Endothelial cell of umbilical vein (primary cell): ENCODE data around the gene ERICH3. TPM values are rescaled to one million over a fixed set of nuclear protein-coding genes. Genes with fewer than 3 reads are reported as not detected.

ENCODE experiments used
- BruUV-seq: library from RNA; stranded (reverse); fragments of 400-500 nt; replicated peaks from 2 replicates; lab custom pipeline; 2021; lab: Mats Ljungman, UMichigan
- CTCF ChIA-PET: fragments of 300-600, 350-600 bp; sonication (Branson Sonifier 250); formaldehyde crosslinking; loops from one replicate; lab custom pipeline; 2021; ENCODE audit warnings: antibody characterized with exemption, inconsistent platforms; lab: Charles Lee
- POLR2A ChIA-PET: fragments of 300-600, 350-600 bp; sonication (Branson Sonifier 250); formaldehyde crosslinking; loops from one replicate; lab custom pipeline; 2021; ENCODE audit warnings: antibody characterized with exemption, inconsistent platforms; lab: Charles Lee
- DNase-seq: peaks from one replicate; pipeline ENCODE4 v3.0.0-alpha.2; 2011; ENCODE audit warnings: low read depth, low spot score
- FAIRE-seq: peaks from 2 replicates; lab custom pipeline; 2011; peaks lifted over from hg19 to GRCh38; lab: Jason Lieb, UNC
- H2AFZ ChIP-seq: 2 replicates; pipeline ENCODE4 v1.6.0; 2012; ENCODE audit warnings: low read depth, low read length, control low read depth, inconsistent platforms
- H3K27ac ChIP-seq: 2 replicates; pipeline ENCODE4 v1.5.1; 2011; ENCODE audit warnings: low read depth, mild to moderate bottlenecking, control low read depth, low read length, moderate library complexity; ENCODE audit not compliant: insufficient read depth
- H3K27me3 ChIP-seq, 2 experiments: 2 replicates each; pipeline versions ENCODE4 v1.6.0 to v1.6.1; 2011; ENCODE audit warnings: low read length in 2 of 2, mixed read lengths in 1 of 2; ENCODE audit not compliant: control insufficient read depth in 2 of 2, insufficient read depth in 2 of 2
- H3K36me3 ChIP-seq, 2 experiments: 2 replicates in 1 of 2; 3 replicates in 1 of 2; pipeline ENCODE4 v1.5.1; 2011; ENCODE audit warnings: low read length in 2 of 2, mild to moderate bottlenecking in 1 of 2, moderate library complexity in 1 of 2; ENCODE audit not compliant: control insufficient read depth in 2 of 2, insufficient read depth in 2 of 2; ENCODE audit errors: extremely low read depth in 1 of 2
- H3K4me1 ChIP-seq: 3 replicates; pipeline ENCODE4 v1.5.1; 2011; ENCODE audit warnings: mild to moderate bottlenecking, low read length; ENCODE audit not compliant: control insufficient read depth, insufficient read depth; ENCODE audit errors: extremely low read depth
- H3K4me2 ChIP-seq: 2 replicates; pipeline ENCODE4 v1.6.1; 2011; ENCODE audit warnings: low read length, control low read depth, mixed read lengths; ENCODE audit not compliant: insufficient read depth
- H3K4me3 ChIP-seq, 3 experiments: fragments of 200-600 bp in 1 of 3; sonication (generic), shearing (Covaris generic) in 1 of 3; replicated peaks in 1 of 3; 2 replicates each; pipeline ENCODE4 v1.5.1; 2011 to 2016; ENCODE audit warnings: control low read depth in 3 of 3, low read length in 3 of 3, mild to moderate bottlenecking in 2 of 3, inconsistent platforms in 1 of 3, low read depth in 1 of 3, moderate library complexity in 1 of 3; ENCODE audit not compliant: insufficient read depth in 1 of 3
- H3K79me2 ChIP-seq: 2 replicates; pipeline ENCODE4 v1.6.0; 2012; ENCODE audit warnings: low read length, inconsistent platforms; ENCODE audit not compliant: control insufficient read depth, insufficient read depth
- H3K9ac ChIP-seq: replicated peaks from 2 replicates; pipeline ENCODE3; 2011; ENCODE audit warnings: low read length, control low read depth; ENCODE audit not compliant: insufficient read depth; ENCODE audit errors: extremely low read depth
- H3K9me1 ChIP-seq: replicated peaks from 3 replicates; pipeline ENCODE4 v1.6.0; 2011; ENCODE audit warnings: mild to moderate bottlenecking, low read length; ENCODE audit not compliant: control insufficient read depth, insufficient read depth; ENCODE audit errors: extremely low read depth
- H3K9me3 ChIP-seq: replicated peaks from 2 replicates; pipeline ENCODE4 v1.5.1; 2012; ENCODE audit warnings: low read length, inconsistent platforms; ENCODE audit not compliant: control insufficient read depth, insufficient read depth
- H4K20me1 ChIP-seq: replicated peaks from 2 replicates; pipeline ENCODE3; 2011; ENCODE audit warnings: mild to moderate bottlenecking, low read length; ENCODE audit not compliant: control insufficient read depth, insufficient read depth; ENCODE audit errors: extremely low read depth
- CTCF ChIP-seq, 2 donors: IDR thresholded peaks; 1 replicate in 1 of 2; 2 replicates in 1 of 2; pipeline ENCODE4 v1.5.1; 2011; ENCODE audit warnings: low read length in 2 of 2, mild to moderate bottlenecking in 2 of 2, moderate library complexity in 2 of 2, control low read depth in 1 of 2, inconsistent platforms in 1 of 2, low read depth in 1 of 2; ENCODE audit not compliant: insufficient read depth in 1 of 2; ENCODE audit errors: extremely low read depth in 1 of 2
- EZH2 ChIP-seq: IDR thresholded peaks from 2 replicates; pipeline ENCODE4 v1.6.1; 2012; ENCODE audit warnings: borderline replicate concordance, low read depth, mild to moderate bottlenecking, moderate library complexity, low read length, inconsistent platforms; ENCODE audit not compliant: severe bottlenecking
- FOS ChIP-seq: IDR thresholded peaks from 2 replicates; pipeline ENCODE4 v1.6.1; 2011; ENCODE audit warnings: mild to moderate bottlenecking, low read length, moderate library complexity, borderline replicate concordance; ENCODE audit not compliant: insufficient read depth
- GATA2 ChIP-seq: IDR thresholded peaks from 2 replicates; pipeline ENCODE4 v1.7.0; 2011; ENCODE audit warnings: low read depth, mild to moderate bottlenecking, moderate library complexity, mixed read lengths, low read length; ENCODE audit not compliant: insufficient read length, insufficient read depth
- JUN ChIP-seq: IDR thresholded peaks from 2 replicates; pipeline ENCODE4 v1.6.1; 2011; ENCODE audit warnings: borderline replicate concordance, low read depth; ENCODE audit not compliant: insufficient read length, insufficient read depth
- MAX ChIP-seq: IDR thresholded peaks from 2 replicates; pipeline ENCODE4 v1.6.1; 2011; ENCODE audit not compliant: insufficient read depth, insufficient read length
- MYC ChIP-seq: IDR thresholded peaks from one replicate; pipeline ENCODE4 v1.6.1; 2011; ENCODE audit warnings: mild to moderate bottlenecking, low read depth, low read length
- POLR2A ChIP-seq: IDR thresholded peaks from 2 replicates; pipeline ENCODE4 v1.6.1; 2012; ENCODE audit warnings: low read depth, mild to moderate bottlenecking, control low read depth, low read length
- POLR2AphosphoS5 ChIP-seq: IDR thresholded peaks from 2 replicates; pipeline ENCODE4 v1.6.1; 2012; ENCODE audit warnings: low read depth, mild to moderate bottlenecking, control low read depth, low read length, moderate library complexity; ENCODE audit not compliant: insufficient read depth
- dilution Hi-C: fragments of 300-500 bp; cut with MboI; formaldehyde crosslinking; loops from one replicate; pipeline ENCODE4 v1.15.0; 2019; ENCODE audit warnings: low sequenced_read_pairs; ENCODE audit not compliant: extremely low pct_ligation_motif_present
- intact Hi-C: fragments of 100-400 bp; cut with micrococcal nuclease; formaldehyde crosslinking; loops from one replicate; pipeline ENCODE4 v1.10.0; 2022
- polyA plus RNA-seq, 4 experiments: library from polyadenylated mRNA; depleted of rRNA in 3 of 4; stranded (reverse) in 3 of 4; unstranded in 1 of 4; fragments of >200 nt; gene quantifications; 2 replicates each; pipeline versions ENCODE4 v1.2.1 to v1.2.3, GENCODE V29; 2011 to 2012; ENCODE audit warnings: missing spikeins in 1 of 4
- total RNA-seq: library from RNA; stranded (reverse); gene quantifications from 2 replicates; pipeline ENCODE4 v1.2.3, GENCODE V29; 2021

The ERICH3 gene
- total and polyA plus RNA-seq, 2 donors (not counting 3 experiments of a cell fraction or from before 2014, with no cell fraction given) = not detected

- H3K9me3 ChIP-seq = no peaks in the 10 kb centered on the region
- no peak for DNase-seq
- H3K4me2 ChIP-seq = no peak overlapping the region
- no peak overlapping the region for H3K27ac ChIP-seq
- no peak overlapping the region for H3K4me3 ChIP-seq
- no peaks in the 10 kb centered on the region for H3K79me2 ChIP-seq
- ChIA-PET CTCF (interaction anchor here (0.7 to 2.1 kb wide), 4 partner anchors 9 to 55 kb away, joined by 3 to 4 read pairs (median 4); no protein-coding TSS in a partner anchor), POLR2A (no interaction called here)
- intact Hi-C loops (no loop called here), dilution Hi-C loops (no loop called here)
- no peaks in the 10 kb centered on the region for H4K20me1 ChIP-seq
- no peaks in the 10 kb centered on the region for H3K27me3 ChIP-seq
- H3K9ac ChIP-seq = no peak overlapping the region
- H3K36me3 ChIP-seq = peaks cover 0 to 8% of the 10 kb centered on the region in 2 experiments
- BruUV-seq = no TSS peak
- FAIRE-seq = no peak
- no peak for TF ChIP-seq EZH2
- TF ChIP-seq CTCF (IDR thresholded peaks at IDR 0.05; ENCODE audit: extremely low read depth in 1 of 2, insufficient read depth in 1 of 2, low read depth in 1 of 2, low read length in 2 of 2) = no peak
- no peak for TF ChIP-seq POLR2AphosphoS5
- no peak for TF ChIP-seq MAX
- no peak for TF ChIP-seq FOS
- peaks cover 6% of the 10 kb centered on the region for H3K4me1 ChIP-seq
- H2AFZ ChIP-seq = no peak overlapping the region
- no peaks in the 10 kb centered on the region for H3K9me1 ChIP-seq
These were observed 43.2 kb upstream of the ERICH3 start for GRCh38 chr1:74716822-74717221.

GRCh38 chr1:74715806-74716205 is 42.2 kb upstream of the ERICH3 start:
- ChIA-PET POLR2A (no interaction called here), CTCF (no interaction called here)
- no TSS peak for BruUV-seq
- TF ChIP-seq CTCF (IDR thresholded peaks at IDR 0.05; ENCODE audit: extremely low read depth in 1 of 2, insufficient read depth in 1 of 2, low read depth in 1 of 2, low read length in 2 of 2) (no peak), FOS (no peak), POLR2A (no peak), EZH2 (no peak), MAX (no peak), JUN (no peak), POLR2AphosphoS5 (no peak), GATA2 (no peak), MYC (no peak)
- H4K20me1 ChIP-seq = no peaks in the 10 kb centered on the region
- H3K27ac ChIP-seq = no peak overlapping the region
- no peak for DNase-seq
- intact Hi-C loops = no loop called here
- no peaks in the 10 kb centered on the region for H3K79me2 ChIP-seq
- H3K9ac ChIP-seq = no peak overlapping the region
- FAIRE-seq = no peak
- no peaks in the 10 kb centered on the region for H3K9me1 ChIP-seq
- peaks cover 6% of the 10 kb centered on the region for H3K4me1 ChIP-seq
- no peaks in the 10 kb centered on the region for H3K9me3 ChIP-seq
- no peaks in the 10 kb centered on the region for H3K27me3 ChIP-seq
- H3K4me3 ChIP-seq = no peak overlapping the region
- no peak overlapping the region for H2AFZ ChIP-seq
- dilution Hi-C loops = no loop called here
- H3K36me3 ChIP-seq = peaks cover 0 to 7% of the 10 kb centered on the region in 2 experiments
- no peak overlapping the region for H3K4me2 ChIP-seq
